Measurements from ENCODE around the gene DDA1. TPM values are rescaled to one million over a fixed set of nuclear protein-coding genes. Genes with fewer than 3 reads are reported as not detected.

DDA1 gene
- total RNA-seq, 1 experiment from 2014 or later, result 55.6 TPM

DNA sequence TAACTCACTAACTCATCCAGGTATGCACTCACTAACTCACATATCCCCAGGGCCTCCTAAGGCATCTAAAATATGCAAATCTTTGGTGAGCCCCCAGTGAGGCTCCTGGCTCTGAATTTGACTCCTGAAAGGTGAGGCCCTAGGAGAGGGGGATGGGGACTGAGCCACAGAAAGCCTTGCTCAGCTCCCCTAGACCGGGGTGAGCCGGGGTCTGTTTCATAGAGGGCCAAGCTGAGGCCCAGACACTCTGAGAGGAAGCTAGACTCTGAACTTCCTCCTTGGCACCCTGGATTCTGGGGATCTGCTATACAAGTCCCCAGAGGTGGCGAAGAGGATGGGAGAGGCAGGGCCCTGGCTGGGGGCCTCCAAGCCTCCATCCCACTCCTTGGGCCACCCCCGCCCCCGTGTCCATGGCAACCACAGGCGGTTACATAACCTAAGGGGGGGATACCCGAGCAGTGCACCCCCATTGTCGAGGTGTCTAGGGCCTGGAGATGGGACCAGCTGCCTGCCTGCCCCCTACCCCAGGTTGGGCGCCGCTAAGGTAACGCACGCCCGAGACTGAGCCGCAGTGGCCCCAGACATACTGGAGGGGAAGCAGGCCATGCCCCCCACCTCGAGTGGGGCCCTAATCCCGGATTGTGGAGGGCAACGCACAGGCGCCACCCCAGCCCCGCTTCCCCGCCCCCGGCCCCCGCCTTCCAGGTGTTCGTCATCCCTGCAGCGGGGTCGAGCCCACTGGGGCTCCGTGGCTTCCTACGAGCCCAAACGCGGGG is 6.8 kb upstream of the DDA1 start:
- peak overlapping the region; percentile 73 for H3K4me3 ChIP-seq (ENCODE audit: low read depth, low read length)
- Mint-ChIP-seq H3K36me3 (ENCODE audit: insufficient read depth, unreplicated experiment) (peaks cover 31% of the 10 kb centered on the region), H3K27me3 (ENCODE audit: insufficient read depth, unreplicated experiment) (no peaks in the 10 kb centered on the region), H3K9me3 (ENCODE audit: unreplicated experiment) (no peaks in the 10 kb centered on the region), H3K27ac (ENCODE audit: unreplicated experiment) (peak overlapping the region; percentile 25), H3K4me1 (ENCODE audit: low read depth, unreplicated experiment) (peaks cover 2% of the 10 kb centered on the region), H3K4me3 (ENCODE audit: unreplicated experiment) (peak overlapping the region; percentile 69)
- no peak for DNase-seq
- POLR2A ChIA-PET, result no interaction called here
- TF ChIP-seq, protein P1, sequence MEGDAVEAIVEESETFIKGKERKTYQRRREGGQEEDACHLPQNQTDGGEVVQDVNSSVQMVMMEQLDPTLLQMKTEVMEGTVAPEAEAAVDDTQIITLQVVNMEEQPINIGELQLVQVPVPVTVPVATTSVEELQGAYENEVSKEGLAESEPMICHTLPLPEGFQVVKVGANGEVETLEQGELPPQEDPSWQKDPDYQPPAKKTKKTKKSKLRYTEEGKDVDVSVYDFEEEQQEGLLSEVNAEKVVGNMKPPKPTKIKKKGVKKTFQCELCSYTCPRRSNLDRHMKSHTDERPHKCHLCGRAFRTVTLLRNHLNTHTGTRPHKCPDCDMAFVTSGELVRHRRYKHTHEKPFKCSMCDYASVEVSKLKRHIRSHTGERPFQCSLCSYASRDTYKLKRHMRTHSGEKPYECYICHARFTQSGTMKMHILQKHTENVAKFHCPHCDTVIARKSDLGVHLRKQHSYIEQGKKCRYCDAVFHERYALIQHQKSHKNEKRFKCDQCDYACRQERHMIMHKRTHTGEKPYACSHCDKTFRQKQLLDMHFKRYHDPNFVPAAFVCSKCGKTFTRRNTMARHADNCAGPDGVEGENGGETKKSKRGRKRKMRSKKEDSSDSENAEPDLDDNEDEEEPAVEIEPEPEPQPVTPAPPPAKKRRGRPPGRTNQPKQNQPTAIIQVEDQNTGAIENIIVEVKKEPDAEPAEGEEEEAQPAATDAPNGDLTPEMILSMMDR (IDR thresholded peaks at IDR 0.05; ENCODE audit: insufficient read depth in 1 of 2, low read depth in 1 of 2, low read length in 1 of 2, severe bottlenecking in 1 of 2, unreplicated experiment in 1 of 2), result no peak
- no TSS peak for BruUV-seq (replicated peaks)
- no peaks in the 10 kb centered on the region for H3K27me3 ChIP-seq (replicated peaks; ENCODE audit: control insufficient read depth, insufficient read depth, low read length)
- peaks cover 5% of the 10 kb centered on the region; the same call in 1 of the 2 replicates for H3K9me3 ChIP-seq
- CTCF ChIA-PET, result interaction anchor here (1.3 to 1.8 kb wide), 2 partner anchors 9 to 99 kb away, joined by 3 to 6 read pairs; no protein-coding TSS in a partner anchor
- 0 out of 2 replicates have a peak, but pooled peaks cover 2% of the 10 kb centered on the region for H3K36me3 ChIP-seq (ENCODE audit: control insufficient read depth, insufficient read depth, low read length)
- intact Hi-C loops (cut with micrococcal nuclease; ENCODE audit: unreplicated experiment), result no loop called here
- peaks cover 16% of the 10 kb centered on the region for H3K4me1 ChIP-seq

DNA sequence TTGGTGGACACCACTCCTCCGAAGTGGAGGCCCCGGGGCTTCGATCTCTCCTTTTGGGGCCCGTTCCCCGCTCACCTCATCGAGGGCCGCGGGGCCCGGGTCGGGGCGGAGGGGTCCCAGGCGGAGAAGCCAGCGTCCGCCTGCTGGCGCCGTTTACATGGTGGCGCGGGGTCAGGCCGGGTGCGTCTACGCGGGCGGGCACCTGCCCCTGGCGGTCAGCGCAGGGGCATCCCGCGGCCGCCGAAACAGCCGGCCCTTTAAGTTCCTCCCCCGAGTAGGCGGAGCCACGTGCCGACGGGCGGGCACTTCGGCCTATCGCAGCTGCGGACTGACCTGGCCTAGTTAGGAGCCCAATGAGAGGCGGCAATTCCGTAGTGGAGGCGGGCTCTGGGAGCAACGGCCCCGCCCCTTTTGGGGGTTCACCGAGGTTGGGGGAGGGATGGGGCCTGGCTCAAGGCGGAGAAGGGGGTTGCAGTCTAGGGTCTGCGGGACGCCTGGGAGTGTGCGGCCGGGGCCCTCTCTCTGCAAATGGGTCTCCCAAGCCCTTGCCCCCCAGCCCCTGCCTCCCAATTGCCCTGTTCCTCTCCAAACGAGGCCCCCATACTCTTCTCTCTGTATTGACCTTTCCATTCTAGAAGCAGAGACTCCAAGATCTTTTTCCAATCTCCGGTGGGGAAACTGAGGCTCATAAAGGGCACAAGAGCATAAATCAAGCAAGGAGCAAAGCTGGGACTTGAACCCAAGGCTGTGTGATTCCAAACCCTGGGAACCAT is 6.0 kb upstream of the DDA1 start, which contains the start of gene ABHD8:
Gene ABHD8, minus strand, starts transcription at position 259 of the 773 bp plus-strand sequence. CDS start 1,809 bp downstream, outside the sequence.
- H3K9me3 ChIP-seq, result peaks cover under 1% of the 10 kb centered on the region; the same call in 1 of the 2 replicates
- CTCF ChIA-PET, result interaction anchor here (1.3 to 1.8 kb wide), 2 partner anchors 10 to 100 kb away, joined by 3 to 6 read pairs; no protein-coding TSS in a partner anchor
- 0 out of 2 replicates have a peak, but pooled peaks cover 1% of the 10 kb centered on the region for H3K36me3 ChIP-seq (ENCODE audit: control insufficient read depth, insufficient read depth, low read length)
- POLR2A ChIA-PET, result no interaction called here
- intact Hi-C loops (cut with micrococcal nuclease; ENCODE audit: unreplicated experiment), result no loop called here
- TF ChIP-seq, protein P1 (IDR thresholded peaks at IDR 0.05; ENCODE audit: insufficient read depth in 1 of 2, low read depth in 1 of 2, low read length in 1 of 2, severe bottlenecking in 1 of 2, unreplicated experiment in 1 of 2), result peak; percentile 49 to 58
- Mint-ChIP-seq H3K27ac (ENCODE audit: unreplicated experiment) (peak within 1 kb of the TSS; percentile 25), H3K9me3 (ENCODE audit: unreplicated experiment) (no peaks in the 10 kb centered on the region), H3K27me3 (ENCODE audit: insufficient read depth, unreplicated experiment) (no peaks in the 10 kb centered on the region), H3K4me1 (ENCODE audit: low read depth, unreplicated experiment) (peaks cover 8% of the 10 kb centered on the region), H3K36me3 (ENCODE audit: insufficient read depth, unreplicated experiment) (peaks cover 31% of the 10 kb centered on the region), H3K4me3 (ENCODE audit: unreplicated experiment) (peak within 1 kb of the TSS; percentile 69)
- no TSS peak for BruUV-seq (replicated peaks)
- H3K4me3 ChIP-seq (ENCODE audit: low read depth, low read length), result peak within 1 kb of the TSS; percentile 73
- H3K27me3 ChIP-seq (replicated peaks; ENCODE audit: control insufficient read depth, insufficient read depth, low read length), result no peaks in the 10 kb centered on the region
- peak; percentile 96 to 97 for DNase-seq
- H3K4me1 ChIP-seq, result peaks cover 16% of the 10 kb centered on the region

DNA sequence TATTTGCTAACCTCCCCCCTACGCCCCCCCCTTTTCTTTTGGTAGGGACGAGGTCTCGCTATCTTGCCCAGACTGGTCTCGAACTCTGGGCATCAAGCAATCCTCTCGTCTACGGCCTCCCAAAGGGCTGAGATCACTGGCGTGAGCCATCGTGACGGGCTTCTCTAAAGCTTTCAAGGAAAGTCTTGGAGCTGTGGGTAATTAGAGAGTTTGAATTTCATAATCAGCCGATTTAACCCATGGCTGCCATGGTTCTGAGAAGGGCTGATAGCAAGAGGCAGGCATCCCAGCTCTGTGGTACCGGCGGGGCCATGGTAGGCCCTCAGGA is 5.5 kb upstream of the DDA1 start:
- TF ChIP-seq, protein P1 (IDR thresholded peaks at IDR 0.05; ENCODE audit: insufficient read depth in 1 of 2, low read depth in 1 of 2, low read length in 1 of 2, severe bottlenecking in 1 of 2, unreplicated experiment in 1 of 2), result no peak
- intact Hi-C loops (cut with micrococcal nuclease; ENCODE audit: unreplicated experiment), result no loop called here
- POLR2A ChIA-PET, result no interaction called here
- no peaks in the 10 kb centered on the region for H3K36me3 ChIP-seq (ENCODE audit: control insufficient read depth, insufficient read depth, low read length)
- CTCF ChIA-PET, result interaction anchor here (1.3 to 1.8 kb wide), 2 partner anchors 11 to 100 kb away, joined by 3 to 6 read pairs; no protein-coding TSS in a partner anchor
- Mint-ChIP-seq H3K36me3 (ENCODE audit: insufficient read depth, unreplicated experiment) (peaks cover 33% of the 10 kb centered on the region), H3K4me1 (ENCODE audit: low read depth, unreplicated experiment) (peaks cover 8% of the 10 kb centered on the region), H3K9me3 (ENCODE audit: unreplicated experiment) (no peaks in the 10 kb centered on the region), H3K4me3 (ENCODE audit: unreplicated experiment) (peak overlapping the region; percentile 69), H3K27ac (ENCODE audit: unreplicated experiment) (no peak overlapping the region), H3K27me3 (ENCODE audit: insufficient read depth, unreplicated experiment) (no peaks in the 10 kb centered on the region)
- no peak for DNase-seq
- no peaks in the 10 kb centered on the region for H3K9me3 ChIP-seq
- peaks cover 16% of the 10 kb centered on the region for H3K4me1 ChIP-seq
- H3K4me3 ChIP-seq (ENCODE audit: low read depth, low read length), result no peak overlapping the region
- BruUV-seq (replicated peaks), result no TSS peak
- no peaks in the 10 kb centered on the region for H3K27me3 ChIP-seq (replicated peaks; ENCODE audit: control insufficient read depth, insufficient read depth, low read length)

All from Caco-2 (cell line).